ENCODE results near the gene SLC17A7. TPM values are rescaled to one million over a fixed set of nuclear protein-coding genes. Genes with fewer than 3 reads are reported as not detected.
"Not testable (repeated sequence)": the region's sequence is repeated elsewhere in the genome, so short reads cannot be mapped to it uniquely, and the experiment has no call there.

SLC17A7 gene
- total and polyA plus RNA-seq, 5 donors from 2014 or later = not detected

GRCh38 chr19:49447485-49448431 is 6.4 kb upstream of the SLC17A7 start:
- Mint-ChIP-seq H3K36me3 (peaks cover 23% of the 10 kb centered on the region), H3K4me1 (peaks cover 7 to 66% (median 28%) of the 10 kb centered on the region in 4 donors), H3K27ac (peak overlapping the region in 2 of 3 donors; percentile 69 to 82), H3K9me3 (no peaks in the 10 kb centered on the region), H3K27me3 (peaks cover 13% of the 10 kb centered on the region), H3K4me3 (peak overlapping the region in 2 of 4 donors; percentile 24 to 82)
- Histone ChIP-seq H3K27ac (ENCODE audit: insufficient read depth, low read length, poor library complexity, severe bottlenecking) (no peak overlapping the region), H3K9me3 (ENCODE audit: control insufficient read depth in 2 of 2, low read length in 2 of 2) (no peaks in the 10 kb centered on the region), H3K4me3 (ENCODE audit: low read depth, low read length) (no peak overlapping the region), H3K4me1 (ENCODE audit: control insufficient read depth, insufficient read depth, low read length, poor library complexity, severe bottlenecking) (peaks cover 41% of the 10 kb centered on the region), H3K36me3 (ENCODE audit: control insufficient read depth, insufficient read depth, low read length) (peaks cover 30% of the 10 kb centered on the region), H3K27me3 (ENCODE audit: control insufficient read depth, insufficient read depth, low read length) (no peaks in the 10 kb centered on the region)
- DNase-seq (no peak), ATAC-seq (ENCODE audit: low read depth in 2 of 2) (no peak)

- H3K9me3 ChIP-seq (ENCODE audit: control insufficient read depth in 2 of 2, low read length in 2 of 2) = no peaks in the 10 kb centered on the region
- H3K36me3 ChIP-seq (ENCODE audit: control insufficient read depth, insufficient read depth, low read length) = peaks cover 30% of the 10 kb centered on the region
- Mint-ChIP-seq H3K36me3 (peaks cover 17% of the 10 kb centered on the region), H3K4me1 (peaks cover 0 to 66% (median 29%) of the 10 kb centered on the region in 4 donors), H3K4me3 (peak overlapping the region in 2 of 4 donors; percentile 82 to 89), H3K27me3 (peaks cover 26% of the 10 kb centered on the region), H3K9me3 (peaks cover 0 to 1% (median 0%) of the 10 kb centered on the region in 7 donors), H3K27ac (no peak overlapping the region)
- no peak for ATAC-seq (ENCODE audit: low read depth in 2 of 2)
- no peak for DNase-seq
- no peak overlapping the region for H3K4me3 ChIP-seq (ENCODE audit: low read depth, low read length)
- H3K4me1 ChIP-seq (ENCODE audit: control insufficient read depth, insufficient read depth, low read length, poor library complexity, severe bottlenecking) = peaks cover 49% of the 10 kb centered on the region
- peaks cover 8% of the 10 kb centered on the region for H3K27me3 ChIP-seq (ENCODE audit: control insufficient read depth, insufficient read depth, low read length)
- no peak overlapping the region for H3K27ac ChIP-seq (ENCODE audit: insufficient read depth, low read length, poor library complexity, severe bottlenecking)
Measured at GRCh38 chr19:49445997-49446396, 4.7 kb upstream of the SLC17A7 start.

GRCh38 chr19:49444100-49444700 is 2.9 kb upstream of the SLC17A7 start:
- H3K9me3 ChIP-seq (ENCODE audit: control insufficient read depth in 2 of 2, low read length in 2 of 2); H3K9me3 Mint-ChIP-seq; DNase-seq; ATAC-seq (ENCODE audit: low read depth in 2 of 2); H3K4me3 ChIP-seq (ENCODE audit: low read depth, low read length): not testable (repeated sequence)
- H3K36me3 Mint-ChIP-seq = peaks cover 11% of the 10 kb centered on the region
- Histone ChIP-seq H3K27ac (ENCODE audit: insufficient read depth, low read length, poor library complexity, severe bottlenecking) (peak overlapping the region; percentile 55), H3K36me3 (ENCODE audit: control insufficient read depth, insufficient read depth, low read length) (peaks cover 26% of the 10 kb centered on the region), H3K4me1 (ENCODE audit: control insufficient read depth, insufficient read depth, low read length, poor library complexity, severe bottlenecking) (peaks cover 42% of the 10 kb centered on the region), H3K27me3 (ENCODE audit: control insufficient read depth, insufficient read depth, low read length) (peaks cover 20% of the 10 kb centered on the region)
- H3K27me3 Mint-ChIP-seq = peaks cover 44% of the 10 kb centered on the region
- H3K4me1 Mint-ChIP-seq = peaks cover 0 to 58% (median 26%) of the 10 kb centered on the region in 4 donors
- H3K27ac Mint-ChIP-seq = peak overlapping the region in 2 of 3 donors; percentile 3 to 80
- H3K4me3 Mint-ChIP-seq = peak overlapping the region; percentile 82 to 96 (median 86)

DNA sequence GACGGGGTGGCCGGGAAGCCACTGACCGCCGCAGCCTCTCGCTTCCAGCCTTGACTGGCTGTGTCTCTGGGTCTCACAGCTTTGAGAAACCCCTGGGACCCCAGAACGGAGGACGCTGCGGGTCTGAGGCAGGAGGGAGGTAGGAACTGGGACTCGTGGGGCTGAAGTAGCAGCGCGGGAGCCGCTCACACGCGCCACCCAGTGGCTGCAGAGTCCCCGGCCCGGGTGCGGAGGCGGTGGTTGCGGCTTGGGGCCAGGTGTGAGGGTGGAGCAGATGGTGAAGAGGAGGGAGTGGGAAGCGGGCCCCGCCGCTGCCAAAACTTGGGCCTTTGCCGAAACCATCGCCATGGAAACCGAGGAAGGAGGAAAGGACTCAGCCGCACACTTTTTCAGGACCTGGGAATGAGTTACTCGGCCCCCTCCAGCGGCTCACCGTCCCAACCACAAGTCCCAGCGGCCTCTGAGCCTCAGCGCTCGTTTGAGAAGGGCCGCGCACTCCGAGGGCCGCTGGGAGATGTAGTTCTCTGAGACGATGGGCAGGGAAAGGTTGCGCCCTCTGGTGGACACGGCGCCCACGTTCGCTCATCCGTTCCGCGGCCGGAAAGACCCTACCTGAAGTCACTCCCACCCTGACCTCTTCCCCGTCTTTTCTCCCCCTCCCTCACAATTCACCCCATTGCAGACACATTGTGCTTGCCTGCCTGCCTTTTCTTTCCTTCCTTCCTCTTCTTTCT is 2.2 kb upstream of the SLC17A7 start:
- H3K27me3 Mint-ChIP-seq = peaks cover 50% of the 10 kb centered on the region
- H3K27ac ChIP-seq (ENCODE audit: insufficient read depth, low read length, poor library complexity, severe bottlenecking) = peak overlapping the region; percentile 55

DNA sequence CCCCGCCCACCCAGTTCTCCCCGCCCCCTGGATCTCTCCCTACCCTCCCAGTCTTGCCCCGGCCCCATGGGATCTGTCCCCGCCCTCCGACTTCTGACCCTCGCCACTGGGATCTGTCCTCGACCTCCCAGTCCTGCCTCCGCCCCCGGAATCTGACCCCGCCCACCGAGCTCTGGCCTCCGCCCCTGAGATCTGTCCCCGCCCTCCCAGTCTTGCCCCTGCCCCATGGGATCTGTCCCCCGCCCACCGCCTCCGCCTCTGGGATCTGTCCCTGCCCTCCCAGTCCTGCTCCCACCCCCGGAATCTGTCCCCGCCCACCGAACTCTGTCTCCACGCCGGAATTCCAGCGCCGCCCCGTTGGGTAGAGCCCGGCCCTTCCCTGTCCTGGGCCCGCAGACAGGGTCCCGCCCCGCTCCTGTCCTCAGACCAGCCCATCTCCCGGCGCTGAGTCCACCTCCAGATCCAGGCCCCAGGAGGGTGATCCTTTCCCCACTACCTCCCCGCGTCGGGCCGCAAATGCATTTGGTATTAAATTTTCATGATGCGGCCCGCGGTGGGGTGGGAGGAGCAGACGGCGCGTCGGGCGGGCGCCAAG is 1.5 kb upstream of the SLC17A7 start:
- ATAC-seq (ENCODE audit: low read depth in 2 of 2) = peak; percentile 5
- peak overlapping the region; percentile 82 to 96 (median 86) for H3K4me3 Mint-ChIP-seq
- H3K27ac Mint-ChIP-seq = no peak overlapping the region
- no peaks in the 10 kb centered on the region for H3K9me3 ChIP-seq (ENCODE audit: control insufficient read depth in 2 of 2, low read length in 2 of 2)
- H3K9me3 Mint-ChIP-seq = peaks cover 0 to 5% (median 0%) of the 10 kb centered on the region in 7 donors
- peaks cover 32% of the 10 kb centered on the region for H3K4me1 ChIP-seq (ENCODE audit: control insufficient read depth, insufficient read depth, low read length, poor library complexity, severe bottlenecking)
- peaks cover 16% of the 10 kb centered on the region for H3K36me3 ChIP-seq (ENCODE audit: control insufficient read depth, insufficient read depth, low read length)
- DNase-seq = peak in 2 of 3 donors; percentile 49 to 51
- peaks cover 0 to 53% (median 23%) of the 10 kb centered on the region in 4 donors for H3K4me1 Mint-ChIP-seq
- H3K36me3 Mint-ChIP-seq = peaks cover 4% of the 10 kb centered on the region
- H3K27me3 ChIP-seq (ENCODE audit: control insufficient read depth, insufficient read depth, low read length) = peaks cover 31% of the 10 kb centered on the region
- H3K27ac ChIP-seq (ENCODE audit: insufficient read depth, low read length, poor library complexity, severe bottlenecking) = no peak overlapping the region
- peaks cover 57% of the 10 kb centered on the region for H3K27me3 Mint-ChIP-seq
- H3K4me3 ChIP-seq (ENCODE audit: low read depth, low read length) = peak overlapping the region; percentile 41

More for the DNA sequence above, 2.2 kb upstream of the SLC17A7 start:
- Histone ChIP-seq H3K36me3 (ENCODE audit: control insufficient read depth, insufficient read depth, low read length) (peaks cover 22% of the 10 kb centered on the region), H3K9me3 (ENCODE audit: control insufficient read depth in 2 of 2, low read length in 2 of 2) (no peaks in the 10 kb centered on the region), H3K27me3 (ENCODE audit: control insufficient read depth, insufficient read depth, low read length) (peaks cover 26% of the 10 kb centered on the region), H3K4me3 (ENCODE audit: low read depth, low read length) (peak overlapping the region; percentile 41), H3K4me1 (ENCODE audit: control insufficient read depth, insufficient read depth, low read length, poor library complexity, severe bottlenecking) (peaks cover 39% of the 10 kb centered on the region)
- H3K27ac Mint-ChIP-seq = peak overlapping the region; percentile 80 to 89 (median 85)
- peaks cover 8% of the 10 kb centered on the region for H3K36me3 Mint-ChIP-seq
- peak overlapping the region; percentile 82 to 96 (median 86) for H3K4me3 Mint-ChIP-seq
- peaks cover 0 to 55% (median 25%) of the 10 kb centered on the region in 4 donors for H3K4me1 Mint-ChIP-seq
- ATAC-seq (ENCODE audit: low read depth in 2 of 2) = peak; percentile 91 to 92
- H3K9me3 Mint-ChIP-seq = peaks cover 0 to 5% (median 0%) of the 10 kb centered on the region in 7 donors
- peak; percentile 87 to 96 (median 95) for DNase-seq

DNA sequence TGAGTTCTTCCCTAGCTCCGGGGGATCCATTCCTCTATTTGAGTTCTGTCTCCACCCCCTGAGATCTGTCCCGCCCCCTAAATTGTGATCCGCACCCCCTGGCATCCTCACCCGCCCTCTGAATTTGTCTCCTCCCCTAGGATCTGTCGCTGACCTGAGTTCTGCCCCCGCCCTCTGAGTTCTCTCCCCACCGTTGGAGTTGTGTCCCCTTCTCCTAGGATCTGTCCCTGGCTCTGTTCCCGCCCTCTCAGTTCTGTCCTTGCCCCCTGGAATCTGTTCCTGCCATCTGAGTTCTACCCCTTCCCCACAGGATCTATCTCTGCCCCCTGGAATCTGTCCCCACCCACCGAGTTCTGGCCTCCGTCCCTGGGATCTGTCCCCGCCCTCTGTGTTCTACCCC is 1.0 kb upstream of the SLC17A7 start:
- Mint-ChIP-seq H3K9me3 (peaks cover 0 to 6% (median 0%) of the 10 kb centered on the region in 7 donors), H3K36me3 (peaks cover 4% of the 10 kb centered on the region), H3K4me3 (peak overlapping the region; percentile 82 to 92 (median 86)), H3K4me1 (peaks cover 0 to 53% (median 24%) of the 10 kb centered on the region in 4 donors), H3K27me3 (peaks cover 62% of the 10 kb centered on the region), H3K27ac (peak overlapping the region in 2 of 3 donors; percentile 47 to 86)
- Histone ChIP-seq H3K27ac (ENCODE audit: insufficient read depth, low read length, poor library complexity, severe bottlenecking) (no peak overlapping the region), H3K4me1 (ENCODE audit: control insufficient read depth, insufficient read depth, low read length, poor library complexity, severe bottlenecking) (peaks cover 31% of the 10 kb centered on the region), H3K36me3 (ENCODE audit: control insufficient read depth, insufficient read depth, low read length) (peaks cover 14% of the 10 kb centered on the region), H3K27me3 (ENCODE audit: control insufficient read depth, insufficient read depth, low read length) (peaks cover 35% of the 10 kb centered on the region), H3K4me3 (ENCODE audit: low read depth, low read length) (no peak overlapping the region), H3K9me3 (ENCODE audit: control insufficient read depth in 2 of 2, low read length in 2 of 2) (no peaks in the 10 kb centered on the region)
- ATAC-seq (ENCODE audit: low read depth in 2 of 2) = no peak
- DNase-seq = peak in 1 of 3 donors; percentile 28

DNA sequence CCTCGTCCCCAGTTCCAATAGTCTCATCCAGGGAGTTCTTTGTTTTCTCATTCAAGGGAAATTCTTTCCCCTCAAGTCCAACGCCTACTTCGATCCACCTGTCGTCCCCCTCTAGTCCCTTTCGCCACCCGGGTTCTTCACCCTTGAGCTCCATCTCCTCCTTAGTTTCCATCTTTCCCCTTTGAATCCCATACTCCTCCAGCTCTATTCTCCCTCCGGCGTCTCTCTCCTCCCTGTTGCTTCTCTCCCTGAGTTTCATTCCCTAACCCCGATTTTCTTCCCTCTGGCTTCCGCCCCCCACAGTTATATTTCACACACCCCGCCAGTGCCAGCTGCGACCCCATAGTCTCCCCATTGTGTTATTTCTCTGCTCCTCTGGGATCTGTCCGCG is 628 bp upstream of the SLC17A7 start:
- ATAC-seq (ENCODE audit: low read depth in 2 of 2) (no peak), DNase-seq (no peak)
- H3K36me3 Mint-ChIP-seq = peaks cover 4% of the 10 kb centered on the region
- Histone ChIP-seq H3K9me3 (ENCODE audit: control insufficient read depth in 2 of 2, low read length in 2 of 2) (no peaks in the 10 kb centered on the region), H3K27me3 (ENCODE audit: control insufficient read depth, insufficient read depth, low read length) (peaks cover 36% of the 10 kb centered on the region), H3K4me3 (ENCODE audit: low read depth, low read length) (no peak overlapping the region), H3K27ac (ENCODE audit: insufficient read depth, low read length, poor library complexity, severe bottlenecking) (no peak overlapping the region), H3K4me1 (ENCODE audit: control insufficient read depth, insufficient read depth, low read length, poor library complexity, severe bottlenecking) (peaks cover 32% of the 10 kb centered on the region), H3K36me3 (ENCODE audit: control insufficient read depth, insufficient read depth, low read length) (peaks cover 11% of the 10 kb centered on the region)
- H3K4me1 Mint-ChIP-seq = peaks cover 0 to 55% (median 26%) of the 10 kb centered on the region in 4 donors
- H3K9me3 Mint-ChIP-seq = peaks cover 0 to 7% (median 0%) of the 10 kb centered on the region in 7 donors
- peak overlapping the region; percentile 82 to 92 (median 86) for H3K4me3 Mint-ChIP-seq
- peaks cover 66% of the 10 kb centered on the region for H3K27me3 Mint-ChIP-seq
- H3K27ac Mint-ChIP-seq = peak overlapping the region in 2 of 3 donors; percentile 47 to 86

Measured in CD4-positive, CD25-positive, alpha-beta regulatory T cell (primary cell).